Right cardiac atrium (tissue), 5 donors: ENCODE measurements around the gene ATP1A1. TPM values are rescaled to one million over a fixed set of nuclear protein-coding genes. Genes with fewer than 3 reads are reported as not detected.

Experiments
- ATAC-seq, 2 donors: fragments of 200-7000 bp; cut with Tn5 transposase; one replicate each; pipeline versions ENCODE4 v1.8.0 to v1.9.1; 2020; ENCODE audit warnings: moderate library complexity in 2 of 2, mild to moderate bottlenecking in 1 of 2
- DNase-seq, 3 donors: peaks; one replicate each; pipeline ENCODE4 v3.0.0-alpha.2; 2020
- H3K27ac ChIP-seq: one replicate; pipeline ENCODE4 v1.5.1; 2013; ENCODE audit warnings: mild to moderate bottlenecking, low read length, control low read depth, moderate library complexity
- H3K27me3 ChIP-seq: one replicate; pipeline ENCODE4 v1.6.1; 2013; ENCODE audit not compliant: control insufficient read depth, insufficient read depth
- H3K4me1 ChIP-seq: one replicate; pipeline ENCODE4 v1.6.1; 2013; ENCODE audit warnings: low read length; ENCODE audit not compliant: control insufficient read depth, insufficient read depth
- H3K4me3 ChIP-seq: one replicate; pipeline ENCODE4 v1.5.1; 2013; ENCODE audit warnings: low read length, control low read depth
- H3K9me3 ChIP-seq: one replicate; pipeline ENCODE4 v1.6.1; 2013; ENCODE audit warnings: low read length; ENCODE audit not compliant: control insufficient read depth
- WGBS: extraction: QIAGEN DNeasy Blood & Tissue Kit; methylation state at CpG from one replicate; pipeline ENCODE4 v1.1.7; 2013; 5-methylcytosine and 5-hydroxymethylcytosine counted together
- intact Hi-C, 4 donors: fragments of 100-400 bp; cut with DNase I; formaldehyde crosslinking; loops; one replicate each; pipeline versions ENCODE4 v1.11.0 to v1.14.0; 2022 to 2023
- polyA plus RNA-seq: library from polyadenylated mRNA; stranded (reverse); fragments of 200-250 nt; gene quantifications from one replicate; pipeline ENCODE4 v1.2.3, GENCODE V29; 2013
- total RNA-seq, 4 donors: library from RNA; stranded (reverse); fragmentation: NEBNext Ultra II Directional; extraction: Animal tissue kit (Norgen Biotek cat#: 25700); gene quantifications; one replicate each; pipeline ENCODE4 v1.2.1, GENCODE V29; 2021
- donor health status: healthy with polysubstance abuse.
- donor health status: DM: no; HTN: yes; CAD: no.
- donor health status: DM: no; HTN: no; CAD: no.
- donor health status: DM: no; HTN: yes; CAD: no; lungs with severe emphysema.
- donor health status: DM: yes; HTN: yes; CAD: no.

Gene ATP1A1
- total and polyA plus RNA-seq, 5 donors = 155 to 326 (median 226) TPM

DNA sequence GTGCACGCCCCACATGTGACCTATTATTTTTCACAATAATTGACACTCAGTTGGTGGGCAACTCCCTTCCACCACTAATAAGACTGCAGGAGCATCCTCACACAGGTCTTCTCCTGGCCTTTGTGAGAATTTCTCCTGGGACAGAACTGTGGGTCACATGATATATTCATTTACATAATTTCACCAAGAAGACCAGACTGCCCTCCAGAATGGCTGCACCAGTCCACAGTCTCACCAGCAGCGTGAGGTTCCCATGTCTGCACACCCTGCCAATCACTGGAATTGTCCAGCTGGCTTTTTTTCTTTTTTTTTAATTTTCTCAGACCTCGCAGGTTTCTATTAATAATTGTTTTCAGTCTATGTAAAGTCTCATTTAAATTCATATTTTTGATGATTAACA, 41.3 kb downstream of the ATP1A1 start:
- Histone ChIP-seq H3K9me3 (no peaks in the 10 kb centered on the region), H3K27ac (no peak overlapping the region), H3K4me1 (peaks cover 7% of the 10 kb centered on the region), H3K4me3 (no peak overlapping the region), H3K27me3 (no peaks in the 10 kb centered on the region)
- WGBS = 93% methylated on average over 3 of the region's 3 CpGs
- no peak for ATAC-seq
- intact Hi-C loops = no loop called here
- no peak for DNase-seq

- intact Hi-C loops = loop anchor here in 1 of 4 donors (5.0 kb wide), 2 partner anchors 38 to 62 kb away; no protein-coding TSS in a partner anchor
- Histone ChIP-seq H3K4me1 (peaks cover 7% of the 10 kb centered on the region), H3K27ac (peak overlapping the region; percentile 72), H3K4me3 (no peak overlapping the region), H3K27me3 (no peaks in the 10 kb centered on the region), H3K9me3 (no peaks in the 10 kb centered on the region)
- 81% methylated on average over 3 of the region's 3 CpGs for WGBS
- ATAC-seq (no peak), DNase-seq (no peak)
These were observed 42.2 kb downstream of the ATP1A1 start for GRCh38 chr1:116415200-116415698.

DNA sequence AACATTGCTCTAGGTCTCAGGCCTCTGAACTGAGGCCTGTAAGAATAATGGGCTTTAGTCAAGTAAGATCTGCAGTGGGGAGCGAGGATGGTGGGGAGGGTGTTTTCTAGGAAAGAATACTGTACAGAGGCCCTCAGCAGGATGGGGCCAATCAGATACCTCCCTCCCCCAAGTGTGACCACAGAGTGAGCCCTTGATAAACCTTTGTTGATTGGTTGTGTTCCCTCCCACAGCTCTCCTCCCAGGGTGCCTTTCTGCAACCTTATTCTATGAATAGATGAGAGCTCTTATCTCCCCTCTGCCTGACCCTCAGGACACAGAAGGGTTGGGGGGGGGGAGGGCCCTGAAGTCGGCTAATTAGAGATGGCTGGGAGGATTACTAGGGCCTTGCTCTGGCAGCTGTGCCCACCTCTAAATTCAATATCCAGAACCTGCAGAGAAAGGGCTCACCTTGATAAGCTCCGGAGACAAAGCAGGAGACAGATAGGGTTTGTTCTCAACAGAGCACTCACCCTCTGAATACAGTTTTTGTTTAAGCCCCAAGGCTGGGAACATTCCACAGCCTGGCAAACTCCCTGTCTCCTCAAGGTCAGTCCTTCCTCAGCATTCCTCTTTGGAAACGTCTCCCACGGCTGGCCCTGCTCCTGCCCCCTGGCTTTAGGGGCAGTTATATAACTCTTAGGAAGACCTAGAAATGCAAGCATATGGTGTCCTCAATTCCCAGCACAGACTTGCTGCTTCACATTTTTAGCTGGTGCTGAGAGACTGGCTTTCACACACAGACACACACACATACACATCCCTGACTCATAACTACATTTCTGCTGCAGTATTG, 42.9 kb downstream of the ATP1A1 start:
- ATAC-seq = peak; percentile 72 to 85
- H3K27ac ChIP-seq = peak overlapping the region; percentile 72

DNA sequence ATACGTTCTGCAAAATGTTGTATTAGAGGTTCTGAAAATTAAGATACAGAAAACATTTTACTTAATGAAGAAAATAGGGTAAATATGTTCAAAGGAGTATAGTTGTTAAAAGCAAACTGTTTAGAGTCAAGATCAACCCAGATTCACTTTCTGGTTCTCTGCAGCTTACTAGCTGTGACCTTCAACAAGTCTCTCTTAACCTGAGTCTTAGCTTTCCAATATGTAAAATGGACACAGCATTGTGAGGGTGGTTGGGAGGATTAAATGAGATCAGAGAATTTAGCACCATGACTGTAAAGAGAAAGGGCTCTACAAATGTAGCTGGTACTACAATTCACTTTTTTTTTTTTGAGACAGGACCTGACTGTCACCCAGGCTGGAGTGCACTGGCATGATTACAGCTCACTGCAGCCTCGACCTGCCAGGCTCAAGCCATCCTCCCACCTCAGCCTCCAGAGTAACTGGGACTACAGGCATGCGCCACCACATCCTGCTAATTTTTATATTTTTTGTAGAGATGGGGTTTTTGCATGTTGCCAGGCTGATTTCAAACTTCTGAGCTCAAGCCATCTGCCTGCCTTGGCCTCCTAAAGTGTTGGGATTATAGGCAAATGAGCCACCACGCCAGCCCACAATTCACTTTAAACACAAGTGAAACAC, 43.9 kb downstream of the ATP1A1 start:
- intact Hi-C loops = loop anchor here in 1 of 4 donors (5.0 kb wide), 2 partner anchors 40 to 60 kb away; no protein-coding TSS in a partner anchor
- H3K27me3 ChIP-seq = no peaks in the 10 kb centered on the region
- ATAC-seq = no peak
- no peak for DNase-seq
- H3K4me3 ChIP-seq = no peak overlapping the region
- 92% methylated on average over 4 of the region's 4 CpGs for WGBS
- peak overlapping the region; percentile 75 for H3K27ac ChIP-seq
- peaks cover 7% of the 10 kb centered on the region for H3K4me1 ChIP-seq
- H3K9me3 ChIP-seq = no peaks in the 10 kb centered on the region

More for the DNA sequence above, 42.9 kb downstream of the ATP1A1 start:
- H3K27me3 ChIP-seq = no peaks in the 10 kb centered on the region
- 39% methylated on average over 5 of the region's 5 CpGs for WGBS
- peak in 2 of 3 donors; percentile 56 to 59 for DNase-seq
- H3K4me3 ChIP-seq = no peak overlapping the region
- H3K4me1 ChIP-seq = peaks cover 7% of the 10 kb centered on the region
- no peaks in the 10 kb centered on the region for H3K9me3 ChIP-seq
- intact Hi-C loops = loop anchor here in 1 of 4 donors (5.0 kb wide), 2 partner anchors 39 to 61 kb away; no protein-coding TSS in a partner anchor

DNA sequence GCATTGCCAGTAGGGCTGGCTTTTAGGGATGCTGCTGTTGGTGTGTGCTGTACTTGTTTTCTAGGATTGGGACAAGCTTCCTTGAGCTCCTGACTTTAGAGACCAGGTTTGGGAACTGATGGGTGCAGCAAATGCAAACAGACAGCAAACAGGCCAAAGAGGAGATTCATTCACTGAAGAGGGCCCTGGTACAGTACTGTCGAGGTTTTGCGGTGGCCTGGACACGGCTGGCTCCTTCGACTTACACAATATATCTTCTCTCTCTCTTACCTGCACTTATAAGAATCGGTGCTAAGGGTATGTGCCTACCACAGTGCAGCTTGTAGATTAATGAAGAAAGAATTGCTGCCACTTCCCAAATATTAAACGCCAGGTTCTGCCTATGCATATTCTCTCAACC, 44.6 kb downstream of the ATP1A1 start:
- 82% methylated on average over 6 of the region's 6 CpGs for WGBS
- Histone ChIP-seq H3K4me1 (peaks cover 7% of the 10 kb centered on the region), H3K9me3 (no peaks in the 10 kb centered on the region), H3K27ac (peak overlapping the region; percentile 75), H3K4me3 (peak overlapping the region; percentile 49), H3K27me3 (no peaks in the 10 kb centered on the region)
- DNase-seq (no peak), ATAC-seq (no peak)
- intact Hi-C loops = loop anchor here in 1 of 4 donors (5.0 kb wide), 2 partner anchors 40 to 60 kb away; no protein-coding TSS in a partner anchor

- intact Hi-C loops = loop anchor here in 1 of 4 donors (5.0 kb wide), 2 partner anchors 41 to 59 kb away; no protein-coding TSS in a partner anchor
- 2% methylated on average over 48 of the region's 48 CpGs for WGBS
- ATAC-seq (peak; percentile 89 to 90), DNase-seq (peak; percentile 86 to 94 (median 93))
- Histone ChIP-seq H3K4me1 (peaks cover 7% of the 10 kb centered on the region), H3K27me3 (no peaks in the 10 kb centered on the region), H3K27ac (peak overlapping the region; percentile 75), H3K4me3 (peak overlapping the region; percentile 49), H3K9me3 (no peaks in the 10 kb centered on the region)
These were observed 45.2 kb downstream of the ATP1A1 start for GRCh38 chr1:116418091-116418830.

DNA sequence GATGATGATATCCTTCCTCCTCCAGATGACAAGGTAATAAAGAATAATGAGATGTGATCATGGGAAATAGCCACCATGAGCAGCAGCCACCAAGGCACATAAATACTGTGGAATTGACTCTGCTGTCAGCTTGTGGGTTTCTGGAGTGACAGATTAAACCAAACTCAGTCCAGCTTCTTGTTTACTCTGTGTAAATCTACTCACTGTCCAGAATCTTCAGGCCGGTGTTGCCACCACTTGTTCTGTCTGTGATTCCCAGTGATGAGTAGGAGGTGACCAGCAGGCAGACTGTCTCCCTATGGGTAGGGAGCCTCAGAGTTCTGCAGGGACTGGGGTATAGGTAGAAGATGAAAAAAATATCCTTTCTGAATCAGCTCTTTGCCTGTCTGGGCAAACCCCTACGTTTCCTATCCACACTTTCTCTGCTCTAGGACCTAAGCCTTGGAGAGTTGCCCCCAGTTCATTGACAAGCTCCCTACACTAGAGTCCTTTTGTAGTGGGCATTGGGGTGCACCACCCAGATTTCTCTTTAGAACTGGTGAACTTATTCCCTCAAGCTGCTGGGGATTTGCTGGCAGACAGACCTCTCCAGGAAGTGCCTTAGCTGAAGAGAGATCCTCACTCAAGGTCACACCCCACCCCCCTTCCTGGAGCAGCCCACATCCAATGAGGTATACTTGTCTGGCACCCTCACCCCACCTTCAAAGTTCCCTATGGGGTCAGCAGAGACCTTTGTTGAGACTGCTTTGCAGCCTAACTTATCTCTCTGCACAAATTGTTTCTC, 47.6 kb downstream of the ATP1A1 start:
- 84% methylated on average over 2 of the region's 2 CpGs for WGBS
- intact Hi-C loops = no loop called here
- DNase-seq = no peak
- peaks cover 7% of the 10 kb centered on the region for H3K4me1 ChIP-seq
- H3K9me3 ChIP-seq = no peaks in the 10 kb centered on the region
- H3K4me3 ChIP-seq = no peak overlapping the region
- no peak overlapping the region for H3K27ac ChIP-seq
- no peak for ATAC-seq
- H3K27me3 ChIP-seq = no peaks in the 10 kb centered on the region

DNA sequence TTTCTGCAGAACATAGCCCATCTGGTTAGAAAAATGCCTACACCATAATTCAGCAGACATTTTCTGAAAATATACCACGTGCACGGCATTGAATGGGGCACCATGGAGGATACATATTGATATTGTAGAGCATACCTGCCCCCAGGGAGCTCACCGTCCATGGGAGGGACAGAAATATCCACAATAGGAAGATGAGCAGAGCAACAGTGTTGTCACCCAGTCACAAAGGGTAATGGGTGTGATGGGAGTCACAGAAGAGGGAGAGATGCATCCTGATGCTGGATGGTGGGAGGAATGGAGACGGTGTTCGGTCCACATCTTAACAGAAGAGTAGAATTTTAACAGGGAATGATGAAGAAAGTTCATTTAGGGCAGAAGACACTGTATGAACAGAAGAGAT, 51.4 kb downstream of the ATP1A1 start:
- ATAC-seq (no peak), DNase-seq (no peak)
- Histone ChIP-seq H3K27me3 (no peaks in the 10 kb centered on the region), H3K4me1 (no peaks in the 10 kb centered on the region), H3K4me3 (no peak overlapping the region), H3K27ac (no peak overlapping the region), H3K9me3 (no peaks in the 10 kb centered on the region)
- intact Hi-C loops = no loop called here
- 82% methylated on average over 5 of the region's 5 CpGs for WGBS

DNA sequence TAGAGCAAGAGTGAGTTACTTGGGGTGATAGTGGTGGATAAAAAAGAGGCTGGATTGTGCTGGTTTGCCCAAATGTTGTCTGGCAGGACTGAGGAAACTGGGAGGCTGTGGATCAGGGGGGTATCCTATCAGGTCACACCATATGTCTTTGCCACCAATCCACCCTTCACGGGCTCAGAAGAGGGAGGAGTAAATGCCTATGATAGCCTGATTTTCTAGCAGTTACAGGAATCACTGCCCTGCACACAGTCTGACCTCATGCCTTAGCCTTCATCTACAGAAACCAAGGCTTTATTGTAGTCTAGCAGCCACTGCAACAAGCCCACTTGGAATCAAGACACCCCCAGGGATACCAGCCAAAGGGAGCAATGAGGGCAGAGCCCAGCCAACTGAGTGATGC, 51.8 kb downstream of the ATP1A1 start:
- Histone ChIP-seq H3K27ac (no peak overlapping the region), H3K27me3 (no peaks in the 10 kb centered on the region), H3K4me3 (no peak overlapping the region), H3K4me1 (no peaks in the 10 kb centered on the region), H3K9me3 (no peaks in the 10 kb centered on the region)
- 62% methylated on average over 1 of the region's 1 CpG for WGBS
- ATAC-seq (no peak), DNase-seq (no peak)
- intact Hi-C loops = no loop called here

DNA sequence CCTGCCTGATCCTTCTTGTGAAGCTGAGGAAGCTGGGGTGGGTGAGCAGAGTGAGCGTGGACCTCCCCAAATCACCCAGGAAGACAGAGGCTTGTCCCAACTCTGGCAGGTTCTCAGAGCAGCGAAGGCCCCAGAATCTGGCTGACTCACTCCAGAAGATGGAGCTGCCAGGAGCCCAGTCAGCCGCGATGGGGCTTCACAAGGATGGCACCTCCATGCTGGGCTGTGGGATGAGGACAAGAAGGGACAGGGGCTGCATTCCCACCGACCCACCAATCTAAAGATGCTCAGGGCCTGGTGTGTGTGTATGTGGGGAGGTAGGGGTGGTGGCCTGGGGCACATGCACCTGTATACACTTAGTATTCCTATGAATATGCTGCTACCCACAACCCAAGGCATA, 52.9 kb downstream of the ATP1A1 start:
- no peaks in the 10 kb centered on the region for H3K4me1 ChIP-seq
- DNase-seq (no peak), ATAC-seq (no peak)
- no peaks in the 10 kb centered on the region for H3K9me3 ChIP-seq
- H3K4me3 ChIP-seq = no peak overlapping the region
- intact Hi-C loops = no loop called here
- no peaks in the 10 kb centered on the region for H3K27me3 ChIP-seq
- WGBS = 88% methylated on average over 5 of the region's 5 CpGs
- H3K27ac ChIP-seq = no peak overlapping the region
